ENCODE results near the gene RHOD. TPM values are rescaled to one million over a fixed set of nuclear protein-coding genes. Genes with fewer than 3 reads are reported as not detected.

The RHOD gene
- total RNA-seq, 1 donor from 2014 or later, result 16.7 TPM

DNA sequence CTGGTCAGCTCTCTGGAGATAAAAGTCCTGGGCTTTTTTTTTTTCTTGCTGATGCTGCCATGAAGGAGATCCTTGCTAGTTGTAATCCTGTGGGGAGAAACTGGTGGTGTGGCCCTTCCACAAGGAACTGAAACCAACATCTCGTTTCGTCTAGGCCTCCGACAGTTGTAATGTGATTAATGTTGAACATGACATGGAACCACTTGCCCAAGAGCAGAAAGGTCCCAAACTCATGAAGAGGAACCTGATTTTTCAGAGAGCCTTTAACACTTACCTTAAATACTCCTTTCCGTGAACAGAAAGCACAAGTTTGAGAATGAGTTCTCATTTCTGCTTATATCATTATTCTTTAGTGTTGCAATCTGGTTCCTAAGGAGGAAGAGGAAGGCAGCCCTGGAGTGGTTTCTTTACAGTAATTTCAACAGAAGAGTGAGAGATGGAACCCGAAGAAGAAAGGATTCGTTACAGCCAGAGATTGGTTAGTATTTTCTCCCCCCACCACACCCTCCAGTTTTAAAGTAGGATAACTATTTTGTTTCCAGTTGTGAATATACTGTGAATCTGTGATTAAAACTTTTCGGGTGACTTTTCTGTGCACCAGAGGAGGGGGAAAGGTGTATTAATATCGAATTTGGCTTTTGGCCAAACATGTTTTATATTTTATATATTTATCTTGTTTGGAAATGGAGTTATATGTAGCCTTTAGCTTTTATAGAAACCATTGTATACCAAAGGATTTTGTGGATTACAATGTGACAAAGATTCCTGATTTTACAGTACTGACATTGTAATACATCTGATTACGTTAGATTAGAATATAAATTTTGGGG, 64.4 kb downstream of the RHOD start:
- no peak for ATAC-seq
- Histone ChIP-seq H3K4me3 (peak overlapping the region; percentile 87), H3K9me3 (no peaks in the 10 kb centered on the region), H3K36me3 (peaks cover 6% of the 10 kb centered on the region), H3K4me1 (peaks cover 27% of the 10 kb centered on the region), H3K27me3 (no peaks in the 10 kb centered on the region), H3K27ac (peak overlapping the region; percentile 70)
- TF ChIP-seq, protein P1, sequence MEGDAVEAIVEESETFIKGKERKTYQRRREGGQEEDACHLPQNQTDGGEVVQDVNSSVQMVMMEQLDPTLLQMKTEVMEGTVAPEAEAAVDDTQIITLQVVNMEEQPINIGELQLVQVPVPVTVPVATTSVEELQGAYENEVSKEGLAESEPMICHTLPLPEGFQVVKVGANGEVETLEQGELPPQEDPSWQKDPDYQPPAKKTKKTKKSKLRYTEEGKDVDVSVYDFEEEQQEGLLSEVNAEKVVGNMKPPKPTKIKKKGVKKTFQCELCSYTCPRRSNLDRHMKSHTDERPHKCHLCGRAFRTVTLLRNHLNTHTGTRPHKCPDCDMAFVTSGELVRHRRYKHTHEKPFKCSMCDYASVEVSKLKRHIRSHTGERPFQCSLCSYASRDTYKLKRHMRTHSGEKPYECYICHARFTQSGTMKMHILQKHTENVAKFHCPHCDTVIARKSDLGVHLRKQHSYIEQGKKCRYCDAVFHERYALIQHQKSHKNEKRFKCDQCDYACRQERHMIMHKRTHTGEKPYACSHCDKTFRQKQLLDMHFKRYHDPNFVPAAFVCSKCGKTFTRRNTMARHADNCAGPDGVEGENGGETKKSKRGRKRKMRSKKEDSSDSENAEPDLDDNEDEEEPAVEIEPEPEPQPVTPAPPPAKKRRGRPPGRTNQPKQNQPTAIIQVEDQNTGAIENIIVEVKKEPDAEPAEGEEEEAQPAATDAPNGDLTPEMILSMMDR (IDR thresholded peaks at IDR 0.05), result no peak
- DNase-seq, result no peak
- intact Hi-C loops (cut with DNase I), result no loop called here

Small RNAs within 50 kb of the gene (microRNA-seq; reads per million reads assigned to microRNA genes)
- gene MIR6860 (ENCODE audit: borderline microRNAs expressed), result not detected

Other genes with a start within 250 kb of the RHOD start
- 18.4 TPM for gene RCE1, start 213.4 kb upstream of the RHOD start, total RNA-seq
- gene LRFN4, start 199.8 kb upstream of the RHOD start, total RNA-seq, result 14.0 TPM
- gene PC, start 98.5 kb upstream of the RHOD start, total RNA-seq, result 12.7 TPM
- not detected for gene C11orf86, start 81.5 kb upstream of the RHOD start, total RNA-seq
- gene SYT12, start 33.7 kb upstream of the RHOD start, total RNA-seq, result not detected
- gene KDM2A, start 62.4 kb downstream of the RHOD start, total RNA-seq, result 79.5 TPM
- 98.4 TPM for gene GRK2, start 209.6 kb downstream of the RHOD start, total RNA-seq
- gene ANKRD13D, start 232.5 kb downstream of the RHOD start, total RNA-seq, result 59.4 TPM
- 36.4 TPM for gene SSH3, start 246.7 kb downstream of the RHOD start, total RNA-seq